ENCODE results near the gene COMMD7.
A peak's percentile ranks its signal among the peaks of the same experiment; 100 is the strongest.
"Not testable (repeated sequence)": the region's sequence is repeated elsewhere in the genome, so short reads cannot be mapped to it uniquely, and the experiment has no call there.

The COMMD7 gene

DNA sequence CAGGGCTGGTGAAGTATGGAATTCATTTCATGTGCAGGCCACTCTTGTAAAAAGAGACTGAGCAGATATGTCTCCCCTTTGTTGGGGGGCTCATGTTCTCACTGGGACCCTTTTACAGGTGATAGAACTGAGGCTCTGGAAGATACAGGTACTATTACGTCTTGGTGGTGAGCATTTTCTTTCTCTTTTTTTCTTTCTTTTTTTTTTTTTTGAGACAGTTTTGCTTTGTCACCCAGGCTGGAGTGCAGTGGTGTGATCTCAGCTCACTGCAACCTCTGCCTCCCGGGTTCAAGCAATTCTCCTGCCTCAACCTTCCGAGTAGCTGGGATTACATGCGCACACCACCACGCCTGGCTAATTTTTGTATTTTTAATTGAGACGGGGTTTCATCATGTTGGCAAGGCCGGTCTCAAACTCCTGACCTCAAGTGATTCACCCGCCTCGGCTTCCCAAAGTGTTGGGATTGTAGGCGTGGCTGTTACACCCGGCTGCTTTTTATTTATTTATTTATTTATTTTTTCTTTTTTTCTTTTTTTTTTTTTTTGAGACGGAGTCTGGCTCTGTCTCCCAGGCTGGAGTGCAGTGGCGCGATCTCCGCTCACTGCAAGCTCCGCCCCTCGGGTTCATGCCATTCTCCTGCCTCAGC lies 22.1 kb upstream of the COMMD7 start:
- not testable (repeated sequence) for DNase-seq

DNA sequence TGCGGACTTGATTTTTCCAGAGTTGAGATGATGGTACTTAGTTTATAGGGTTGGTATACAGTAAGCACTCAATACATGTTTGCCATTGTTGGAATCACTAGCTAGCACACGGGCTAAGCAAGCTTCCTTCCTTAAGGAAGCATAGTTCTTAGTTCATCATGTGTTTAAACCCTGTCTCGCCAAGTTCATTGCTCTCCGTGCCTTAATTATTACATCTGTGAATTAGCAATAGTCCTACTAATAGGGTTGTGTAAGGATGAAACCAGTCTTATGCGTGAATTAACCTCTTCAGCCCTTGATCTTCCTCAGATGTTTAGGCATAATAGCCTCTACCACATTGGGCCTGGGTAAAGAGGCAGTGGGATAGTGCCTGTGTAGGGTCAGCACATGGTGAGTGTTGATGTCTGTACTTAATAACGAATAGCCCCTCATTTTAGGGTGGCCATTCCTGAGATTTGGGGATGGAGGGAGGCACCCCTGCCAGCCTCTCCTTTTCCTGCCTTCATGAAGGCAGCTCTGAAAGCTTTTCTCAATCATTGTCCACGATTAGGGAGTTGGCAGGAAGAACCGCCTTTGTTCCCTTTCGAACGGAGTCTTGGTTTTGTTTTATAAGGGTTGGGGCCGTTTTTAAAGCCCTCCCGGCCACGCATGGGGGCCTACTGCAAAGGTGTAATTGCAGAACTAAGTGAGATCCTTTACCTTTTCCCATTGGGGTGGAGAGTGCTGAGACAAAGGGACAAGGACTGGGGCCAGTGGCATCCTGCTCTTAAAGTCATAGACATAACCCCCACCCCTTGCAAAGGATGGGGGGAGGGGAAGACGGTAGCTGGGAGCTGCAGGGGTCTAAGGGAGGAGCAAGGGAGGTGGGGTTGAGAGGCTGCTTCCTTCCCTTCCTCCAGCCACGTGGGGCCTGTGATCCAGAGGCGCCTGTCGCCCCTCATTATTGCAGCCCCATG lies 21.0 kb upstream of the COMMD7 start:
- DNase-seq: no peak

DNA sequence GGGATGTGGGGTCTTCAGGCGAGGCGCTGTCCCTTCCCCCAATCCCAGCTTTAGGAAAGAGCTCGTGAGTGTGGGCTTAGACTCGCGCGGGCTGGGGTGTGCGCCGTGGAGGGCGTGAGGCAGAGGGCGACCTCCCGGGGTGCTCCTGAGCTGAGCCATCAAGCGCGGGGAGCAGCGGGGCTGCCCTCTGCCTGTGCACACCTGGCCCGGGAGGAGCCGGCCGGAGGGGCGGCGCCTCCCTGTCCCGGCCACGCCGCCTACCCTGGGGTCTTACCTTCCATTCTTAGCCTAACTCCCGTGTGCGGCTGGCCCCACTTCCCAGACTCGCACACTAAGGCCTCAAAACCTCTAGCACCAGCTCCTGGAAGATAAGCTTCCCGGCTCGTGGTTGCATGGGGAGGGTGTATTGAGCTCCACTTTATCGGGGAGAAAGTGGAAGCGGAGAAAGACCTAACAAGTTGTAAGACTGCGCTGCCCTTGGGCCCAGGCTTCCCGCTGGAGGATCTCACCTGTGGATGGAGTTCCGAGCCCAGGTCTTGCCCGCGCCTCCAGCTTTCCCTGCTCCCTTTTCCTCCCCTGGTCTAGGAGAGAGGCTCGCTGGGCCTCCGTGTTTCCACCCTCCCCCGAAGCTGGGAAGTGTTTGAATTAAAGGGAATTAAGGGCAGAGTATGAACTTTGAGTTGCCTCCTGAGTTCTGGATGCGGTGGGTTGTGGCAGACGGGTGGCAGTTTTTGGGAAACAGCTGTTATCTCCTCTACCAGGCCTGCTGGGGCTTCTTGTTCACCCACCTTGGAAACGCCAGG lies 20.1 kb upstream of the COMMD7 start:
- DNase-seq: no peak

DNA sequence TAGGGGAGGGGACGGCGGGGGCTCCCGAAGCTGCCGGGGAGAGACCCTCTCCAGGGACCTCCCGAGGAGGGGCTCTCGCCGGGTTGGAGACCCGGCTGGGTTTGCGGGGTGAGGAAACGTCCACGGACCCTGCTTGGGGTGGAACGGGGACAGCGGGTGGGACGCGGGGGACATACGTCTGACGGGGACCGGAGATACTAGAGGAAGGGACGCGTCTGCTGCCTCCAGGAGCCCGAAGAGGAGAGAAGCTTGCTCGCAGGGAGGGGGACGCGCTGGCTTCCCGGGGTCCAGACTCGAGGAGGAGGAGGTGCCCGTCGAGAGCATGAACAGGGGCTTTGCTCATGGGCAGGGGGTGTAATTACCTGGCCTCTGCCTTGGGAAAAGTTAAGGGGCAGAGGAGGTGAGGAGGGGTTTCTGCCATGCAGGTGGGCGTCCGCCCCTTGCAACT lies 19.5 kb upstream of the COMMD7 start:
- no peak for DNase-seq

DNA sequence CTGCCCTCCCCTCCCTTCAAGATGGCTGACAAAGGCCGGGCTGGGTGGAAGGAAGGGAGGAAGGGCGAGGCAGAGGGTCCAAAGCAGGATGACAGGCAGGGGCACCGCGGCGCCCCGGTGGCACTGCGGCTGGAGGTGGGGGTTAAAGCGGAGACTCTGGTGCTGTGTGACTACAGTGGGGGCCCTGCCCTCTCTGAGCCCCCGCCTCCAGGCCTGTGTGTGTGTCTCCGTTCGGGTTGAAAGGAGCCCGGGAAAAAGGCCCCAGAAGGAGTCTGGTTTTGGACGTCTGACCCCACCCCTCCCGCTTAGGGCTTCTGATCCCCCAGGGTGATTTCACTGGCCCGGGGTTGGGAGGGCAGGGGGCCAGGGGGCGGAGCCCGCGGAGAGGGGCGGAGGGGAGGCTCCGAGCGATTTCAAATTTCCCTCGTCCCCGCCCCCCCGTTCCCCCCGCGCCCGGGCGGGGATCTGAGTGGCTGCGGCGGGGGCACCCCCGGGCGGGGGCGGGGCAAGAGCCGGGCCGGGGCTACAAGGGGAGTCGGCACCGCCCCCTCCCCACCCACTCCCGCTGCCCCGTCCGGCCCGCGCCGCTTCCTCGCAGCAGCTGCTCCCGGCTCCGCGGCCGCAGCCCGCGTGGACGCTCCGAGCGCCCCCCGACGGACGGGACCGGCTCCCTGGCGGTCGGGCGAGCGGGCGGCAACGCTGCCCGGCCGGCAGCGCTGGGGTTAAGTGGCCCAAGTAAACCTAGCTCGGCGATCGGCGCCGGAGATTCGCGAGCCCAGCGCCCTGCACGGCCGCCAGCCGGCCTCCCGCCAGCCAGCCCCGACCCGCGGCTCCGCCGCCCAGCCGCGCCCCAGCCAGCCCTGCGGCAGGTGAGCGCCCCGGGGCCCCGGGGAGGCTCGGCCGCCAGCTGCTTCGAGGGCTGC lies 18.8 kb upstream of the COMMD7 start, which contains the start of gene DNMT3B:
TSS of gene DNMT3B (plus strand) at position 555 of the 923 bp plus-strand sequence. CDS start 17,939 bp downstream, outside the sequence.
- DNase-seq: peak; percentile 84

DNA sequence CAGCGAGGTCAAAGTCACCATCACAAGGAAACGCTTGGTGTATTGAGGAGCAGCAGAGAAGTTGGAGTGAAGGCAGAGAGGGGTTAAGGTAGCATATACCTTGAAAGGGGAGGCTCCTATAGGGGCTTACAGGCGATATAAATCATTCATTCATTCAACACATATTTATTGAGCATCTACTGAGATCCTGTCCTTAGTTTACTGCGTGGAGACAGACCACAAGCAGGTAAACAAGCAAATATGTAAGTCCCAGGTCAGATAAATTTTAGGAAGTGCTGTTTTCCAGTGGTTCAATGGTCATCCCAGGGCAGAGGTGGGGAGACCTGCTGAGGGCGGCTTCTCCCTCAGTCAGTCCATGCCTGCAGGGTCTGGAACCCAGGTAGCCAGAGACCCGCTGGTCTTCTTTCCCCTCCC lies 18.2 kb upstream of the COMMD7 start:
- DNase-seq: no peak

DNA sequence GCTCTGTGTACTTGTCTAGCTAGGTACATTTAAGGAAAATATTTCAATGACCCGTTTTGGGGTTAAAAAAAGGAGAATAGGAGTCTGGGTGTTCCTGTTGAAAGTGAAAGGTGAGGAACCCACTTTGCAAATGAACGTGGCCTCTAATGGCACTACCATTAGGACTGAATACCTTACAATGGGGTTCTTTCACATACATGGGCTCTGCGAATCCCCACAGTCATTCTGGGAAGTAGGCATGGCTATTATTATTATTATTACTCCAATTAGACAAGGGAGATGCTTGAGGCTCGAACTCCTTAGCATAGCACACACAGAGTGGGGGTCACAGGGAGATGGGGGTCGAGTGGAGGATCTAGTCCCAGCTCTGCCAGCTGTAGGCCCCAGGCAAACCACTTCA lies 12.9 kb upstream of the COMMD7 start:
- DNase-seq: no peak

DNA sequence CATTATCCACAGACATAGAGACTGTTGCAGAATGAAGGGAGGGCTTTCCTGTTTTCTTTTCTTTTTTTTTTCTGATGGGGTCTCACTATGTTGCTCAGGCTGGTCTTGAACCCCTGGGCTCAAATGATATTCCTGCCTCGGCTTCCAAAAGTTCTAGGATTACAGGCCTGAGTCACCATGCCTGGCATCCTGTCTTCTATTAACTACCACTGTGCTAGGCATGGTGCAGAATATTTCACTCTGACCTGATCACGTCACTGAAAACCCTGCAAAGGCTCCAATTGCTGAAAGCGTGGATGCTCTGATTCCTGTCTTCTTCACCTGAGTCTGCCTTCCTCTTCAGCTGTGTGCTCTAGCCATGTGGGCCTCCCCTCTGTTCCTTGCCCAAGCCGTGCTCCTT lies 10.5 kb upstream of the COMMD7 start:
- DNase-seq: peak; percentile 32

DNA sequence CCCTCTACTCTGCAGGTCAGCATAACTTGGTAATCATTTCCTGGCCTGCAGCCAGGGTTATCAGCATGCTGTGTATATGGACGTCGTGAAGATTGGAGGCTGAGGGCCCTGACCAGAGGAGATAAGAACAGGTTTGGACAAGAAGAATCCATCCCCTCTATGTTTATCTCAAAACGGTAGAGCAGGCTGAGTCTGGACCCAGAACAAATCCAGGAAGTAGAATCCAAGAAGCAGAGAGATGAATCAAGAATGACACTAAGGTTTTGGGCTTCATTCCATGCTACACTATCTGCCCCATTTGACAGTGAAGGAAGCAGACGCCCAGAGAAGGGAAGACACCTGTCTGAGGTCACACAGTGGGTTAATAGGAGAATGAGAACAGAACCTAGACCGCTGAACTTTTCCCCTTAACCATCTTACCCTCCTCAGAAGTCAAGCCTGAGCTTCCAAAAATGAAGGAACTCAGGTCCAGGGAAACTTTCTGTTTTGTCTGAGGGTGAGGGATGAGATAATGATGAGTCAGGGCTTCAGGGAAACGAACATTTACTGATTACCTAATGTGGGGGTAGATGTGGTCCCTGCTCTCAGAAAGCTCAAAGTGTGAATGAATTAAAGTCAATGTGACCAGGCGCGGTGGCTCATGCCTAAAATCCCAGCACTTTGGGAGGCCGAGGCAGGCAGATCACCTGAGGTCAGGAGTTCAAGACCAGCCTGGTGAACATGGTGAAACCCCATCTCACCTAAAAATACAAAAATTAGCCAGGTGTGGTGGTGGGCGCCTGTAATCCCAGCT lies 9.4 kb upstream of the COMMD7 start:
- DNase-seq: peak; percentile 83

DNA sequence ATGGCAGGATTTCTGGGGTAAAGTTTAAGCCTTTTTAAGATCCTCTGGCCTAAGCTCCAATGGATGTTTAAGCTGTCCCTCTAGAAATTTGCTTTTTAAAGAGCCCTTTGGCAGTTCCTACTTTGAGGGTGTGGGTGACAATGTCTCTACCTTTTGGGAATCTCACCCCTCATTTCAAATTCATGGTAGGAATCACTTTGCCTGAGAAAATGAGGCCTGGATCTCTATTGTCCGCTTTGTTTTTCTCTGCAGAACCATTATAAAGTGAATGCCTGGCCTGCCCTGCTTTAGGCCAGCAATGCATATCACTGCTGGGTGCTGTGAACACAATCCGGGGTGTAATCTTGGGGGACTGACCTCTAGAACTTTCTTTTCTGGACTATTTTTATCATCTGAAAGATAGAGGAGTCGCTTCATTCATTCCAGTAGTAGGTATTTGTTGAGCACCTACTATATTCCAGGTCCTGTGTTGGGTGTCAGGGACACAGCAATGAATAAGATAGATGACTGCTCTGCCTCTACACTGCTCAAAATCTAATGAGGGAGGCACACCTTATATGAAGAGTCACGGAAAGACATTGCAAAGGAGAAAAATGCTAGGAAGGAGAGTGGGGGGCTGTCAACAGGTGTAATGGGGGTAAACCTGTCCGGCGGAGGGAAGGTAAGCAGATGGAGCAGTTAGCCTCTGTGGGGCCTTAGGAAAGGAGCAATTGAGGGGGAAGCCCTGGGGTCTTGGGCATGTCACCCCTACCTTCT lies 8.6 kb upstream of the COMMD7 start:
- no peak for DNase-seq

DNA sequence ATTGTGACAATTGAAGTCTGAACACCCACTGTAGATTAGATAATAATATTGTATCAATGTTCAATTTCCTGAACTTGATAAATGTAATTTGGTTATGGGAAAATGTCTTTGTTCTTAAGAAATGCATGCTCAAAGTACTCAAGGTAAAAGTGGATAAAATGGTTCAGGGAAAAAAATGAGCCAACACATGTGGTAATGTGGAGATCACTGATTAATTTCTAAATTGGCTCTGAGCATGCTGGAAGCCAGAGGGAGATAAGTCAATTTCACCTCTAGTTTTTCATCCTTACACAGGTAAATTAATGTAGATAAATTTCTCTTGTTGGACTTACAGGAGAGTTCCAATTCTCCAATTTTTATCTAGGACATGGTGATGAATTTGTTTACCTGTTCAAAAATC lies 8.0 kb upstream of the COMMD7 start:
- DNase-seq: no peak

DNA sequence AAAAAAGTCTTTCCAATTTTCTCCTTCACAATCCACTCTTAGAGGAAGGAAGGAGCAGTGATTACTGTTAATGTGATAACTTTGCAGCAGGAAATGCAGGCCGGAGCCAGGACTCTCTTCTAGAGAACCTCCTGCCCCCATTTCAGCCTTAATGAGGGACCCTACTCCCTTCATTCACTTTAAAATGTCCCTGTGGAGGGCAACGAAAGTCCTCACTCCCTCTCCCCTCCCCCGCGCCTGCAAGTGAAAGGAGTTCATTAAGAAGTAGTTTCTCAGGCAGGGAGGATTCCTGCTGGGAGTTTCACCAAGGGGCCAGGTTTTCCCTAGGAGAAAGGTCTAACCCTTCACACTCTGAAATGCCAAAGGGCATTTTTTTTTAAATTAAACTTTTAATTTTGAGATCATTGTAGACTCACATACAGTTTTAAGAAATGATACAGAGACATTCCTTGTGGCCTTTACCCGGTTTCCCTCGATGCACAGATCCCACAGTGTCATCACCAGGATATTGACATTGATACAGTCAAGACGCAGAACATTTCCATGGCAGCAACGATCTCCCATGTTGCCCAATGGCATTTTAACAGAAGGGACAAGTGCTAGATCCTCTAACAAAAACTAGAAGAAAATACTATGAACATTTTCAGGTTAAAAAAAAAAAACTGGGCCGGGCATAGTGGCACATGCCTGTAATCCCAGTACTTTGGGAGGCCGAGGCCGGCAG lies 6.8 kb upstream of the COMMD7 start:
- no peak for DNase-seq

DNA sequence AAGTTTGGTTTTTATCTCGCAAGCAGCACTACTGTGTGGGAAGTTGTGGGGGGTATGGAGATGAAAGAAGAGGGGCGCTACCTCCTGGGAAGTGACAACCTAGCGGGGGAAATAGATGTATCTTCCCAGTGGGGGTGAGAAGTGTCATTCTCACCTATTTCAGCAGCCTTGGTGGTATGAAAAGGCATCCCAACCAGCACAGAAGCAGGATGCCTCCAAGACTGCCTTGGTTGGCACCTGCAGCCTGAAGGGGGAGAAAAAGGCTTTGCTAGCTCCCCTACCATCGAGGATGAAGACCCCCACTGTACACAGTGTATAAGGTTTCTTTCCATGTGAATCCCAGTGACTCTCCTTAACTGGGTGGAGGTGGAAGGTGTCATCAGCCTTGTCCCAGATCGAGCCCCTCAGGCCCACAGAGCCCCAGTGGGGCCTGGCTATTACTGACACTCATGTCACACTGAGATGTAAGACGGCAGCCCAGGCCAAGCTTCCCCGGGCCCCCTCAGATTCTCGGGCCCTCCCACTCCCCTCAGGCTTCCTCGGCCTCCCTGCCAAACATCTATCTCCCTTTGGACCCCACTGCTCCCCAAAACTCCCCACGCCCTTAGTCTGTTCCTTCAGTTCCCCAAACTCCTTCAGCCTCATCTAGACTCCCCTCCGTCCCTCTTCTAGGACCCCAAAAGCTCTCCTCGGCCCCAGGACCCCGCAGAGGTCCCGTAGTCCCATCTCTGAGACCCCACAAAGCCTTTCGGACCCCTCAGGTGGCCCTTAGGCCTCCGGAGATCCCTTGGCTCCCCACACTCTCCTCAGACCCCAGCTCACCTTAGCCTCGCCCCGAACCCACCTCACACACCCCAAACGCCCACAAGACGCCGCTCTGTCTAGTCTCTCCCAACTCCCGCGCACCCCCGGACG lies 688 bp downstream of the COMMD7 start:
- no peak for DNase-seq

DNA sequence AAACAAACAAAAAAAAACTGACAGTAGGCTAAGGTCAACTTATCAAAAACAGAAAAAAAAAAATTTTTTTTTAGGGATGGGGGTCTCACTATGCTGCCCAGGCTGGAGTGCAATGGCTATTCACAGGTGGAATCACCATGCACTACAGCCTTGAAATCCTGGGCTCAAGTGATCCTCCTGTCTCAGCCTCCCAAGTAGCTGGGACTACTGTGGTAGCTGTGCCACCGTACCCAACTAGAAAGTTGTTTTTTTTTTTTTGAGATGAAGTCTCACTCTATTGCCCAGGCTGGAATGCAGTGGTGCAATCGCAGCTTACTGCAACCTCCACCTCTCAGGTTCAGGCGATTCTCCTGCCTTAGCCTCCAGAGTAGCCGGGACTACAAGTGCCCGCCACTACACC lies 2.1 kb downstream of the COMMD7 start:
- no peak for DNase-seq

DNA sequence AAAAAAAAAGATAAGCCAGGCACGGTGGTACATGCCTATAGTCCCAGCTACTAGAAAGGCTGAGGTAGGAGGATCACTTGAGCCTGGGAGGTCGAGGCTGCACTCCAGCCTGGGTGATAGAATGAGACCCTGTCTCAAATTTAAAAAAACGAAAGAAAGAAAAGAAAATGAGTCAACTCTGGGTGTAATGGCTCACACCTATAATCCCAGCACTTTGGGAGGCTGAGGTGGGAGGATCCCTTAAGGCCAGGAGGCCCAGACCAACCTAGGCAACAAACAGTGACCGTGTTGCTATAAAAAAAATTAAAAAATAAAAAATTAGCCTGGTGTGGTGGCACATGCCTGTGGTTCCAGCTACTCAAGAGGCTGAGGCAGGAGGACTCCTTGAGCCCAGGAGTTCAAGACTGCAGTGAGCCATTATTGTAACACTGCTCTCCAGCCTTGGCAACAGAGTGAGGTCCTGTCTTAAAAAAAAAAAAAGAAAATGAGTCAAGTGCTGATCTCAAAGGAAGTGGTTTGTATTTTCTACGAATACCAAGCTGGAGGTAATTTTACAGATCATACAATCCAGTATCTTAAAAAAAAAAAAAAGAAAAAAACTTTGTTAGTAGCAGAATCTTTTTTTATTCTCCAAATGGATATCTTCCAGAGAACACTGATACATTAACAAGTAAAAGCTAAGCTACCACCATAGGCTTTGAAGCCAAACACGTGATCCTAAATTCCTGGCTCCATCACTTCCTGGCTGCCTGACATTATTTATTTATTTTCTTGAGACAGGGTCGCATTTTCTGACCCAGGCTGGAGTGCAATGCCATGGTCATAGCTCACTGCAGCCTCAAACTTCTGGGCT lies 5.7 kb downstream of the COMMD7 start:
- DNase-seq: peak; percentile 83

DNA sequence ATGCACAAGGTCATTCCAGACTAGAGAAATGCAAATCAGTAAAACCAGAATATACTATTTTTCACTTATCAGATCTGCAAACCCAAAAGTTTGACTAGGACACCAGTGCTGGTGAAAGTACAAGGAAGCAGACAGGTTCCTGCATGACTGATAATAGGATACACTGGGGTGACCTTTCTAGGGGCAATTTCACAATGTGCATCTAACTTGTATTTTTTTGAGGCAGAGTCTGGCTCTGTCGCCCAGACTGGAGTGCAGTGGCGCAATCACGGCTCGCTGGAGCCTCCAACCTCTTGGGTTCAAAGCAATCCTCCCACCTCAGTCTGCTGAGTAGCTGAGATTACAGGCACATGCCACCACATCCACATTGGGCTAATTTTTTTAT lies 11.4 kb downstream of the COMMD7 start:
- no peak for DNase-seq

DNA sequence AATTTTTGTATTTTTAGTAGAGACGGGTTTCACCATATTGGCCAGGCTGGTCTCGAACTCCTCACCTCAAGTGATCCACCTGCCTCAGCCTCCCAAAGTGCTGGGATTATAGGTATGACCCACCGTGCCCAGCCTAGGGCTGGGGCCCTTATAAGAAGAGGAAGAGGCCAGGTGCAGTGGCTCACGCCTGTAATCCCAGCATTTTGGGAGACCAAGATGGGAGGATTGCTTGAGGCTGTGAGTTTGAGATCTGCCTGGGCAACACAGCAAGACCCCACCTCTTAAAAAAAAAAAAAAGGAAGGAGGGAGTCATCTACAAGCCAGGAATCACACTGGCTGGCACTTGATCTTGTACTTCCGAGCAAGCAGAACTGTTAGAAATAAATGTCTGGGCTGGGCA lies 13.9 kb downstream of the COMMD7 start:
- not testable (repeated sequence) for DNase-seq

DNA sequence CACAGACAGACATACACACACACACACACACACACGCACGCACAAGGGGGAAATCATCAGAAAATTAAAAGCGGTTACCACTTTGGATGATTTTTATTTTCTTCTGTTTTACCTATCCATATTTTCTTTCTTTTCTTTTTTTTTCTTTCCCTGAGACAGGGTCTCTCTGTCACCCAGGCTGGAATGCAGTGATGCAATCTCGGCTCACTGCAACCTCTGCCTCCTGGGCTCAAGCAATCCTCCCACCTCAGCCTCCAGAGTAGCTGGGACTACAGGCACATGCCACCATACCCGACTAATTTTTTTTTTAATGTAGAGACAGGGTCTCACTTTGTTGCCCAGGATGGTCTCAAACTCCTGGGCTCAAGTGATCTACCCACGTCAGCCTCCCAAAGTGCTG lies 14.8 kb downstream of the COMMD7 start:
- DNase-seq: not testable (repeated sequence)

Measured in fibroblast of skin of right quadriceps (primary cell).